ENCODE measurements around the gene HAUS8.

DNA sequence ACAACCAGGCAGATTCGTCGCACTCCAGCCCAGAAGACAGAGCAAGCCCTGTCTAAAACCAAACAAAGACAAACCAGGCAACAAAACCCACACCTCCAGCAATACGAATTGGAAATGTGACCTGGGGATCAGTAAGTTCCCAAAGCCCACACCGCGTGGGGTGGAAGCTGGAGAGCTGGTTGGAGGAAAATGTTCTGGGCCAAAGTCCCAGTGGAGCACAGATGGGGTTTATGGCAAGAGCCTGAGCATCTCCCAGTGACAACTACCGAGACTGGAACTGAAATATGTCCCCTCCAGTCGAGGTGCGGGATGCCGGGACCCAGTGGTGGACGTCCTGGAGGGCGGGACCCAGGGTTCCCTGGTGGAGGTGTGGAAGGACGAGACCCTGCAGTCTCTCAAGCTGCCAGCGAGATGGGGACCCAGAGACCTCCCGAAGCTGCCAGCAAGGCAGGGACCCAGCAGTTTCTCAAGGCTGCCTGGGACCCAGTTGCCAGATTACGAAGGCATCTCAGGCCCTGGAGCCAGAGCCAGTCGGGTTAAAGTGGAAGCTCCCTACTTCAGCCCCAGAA lies 26.3 kb downstream of the HAUS8 start:
- TF ChIP-seq, protein P1, sequence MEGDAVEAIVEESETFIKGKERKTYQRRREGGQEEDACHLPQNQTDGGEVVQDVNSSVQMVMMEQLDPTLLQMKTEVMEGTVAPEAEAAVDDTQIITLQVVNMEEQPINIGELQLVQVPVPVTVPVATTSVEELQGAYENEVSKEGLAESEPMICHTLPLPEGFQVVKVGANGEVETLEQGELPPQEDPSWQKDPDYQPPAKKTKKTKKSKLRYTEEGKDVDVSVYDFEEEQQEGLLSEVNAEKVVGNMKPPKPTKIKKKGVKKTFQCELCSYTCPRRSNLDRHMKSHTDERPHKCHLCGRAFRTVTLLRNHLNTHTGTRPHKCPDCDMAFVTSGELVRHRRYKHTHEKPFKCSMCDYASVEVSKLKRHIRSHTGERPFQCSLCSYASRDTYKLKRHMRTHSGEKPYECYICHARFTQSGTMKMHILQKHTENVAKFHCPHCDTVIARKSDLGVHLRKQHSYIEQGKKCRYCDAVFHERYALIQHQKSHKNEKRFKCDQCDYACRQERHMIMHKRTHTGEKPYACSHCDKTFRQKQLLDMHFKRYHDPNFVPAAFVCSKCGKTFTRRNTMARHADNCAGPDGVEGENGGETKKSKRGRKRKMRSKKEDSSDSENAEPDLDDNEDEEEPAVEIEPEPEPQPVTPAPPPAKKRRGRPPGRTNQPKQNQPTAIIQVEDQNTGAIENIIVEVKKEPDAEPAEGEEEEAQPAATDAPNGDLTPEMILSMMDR (IDR thresholded peaks at IDR 0.05) = no peak
- TF ChIP-seq POLR2A (IDR thresholded peaks at IDR 0.05) = no peak
